ENCODE results near the gene IZUMO1. TPM values are rescaled to one million over a fixed set of nuclear protein-coding genes. Genes with fewer than 3 reads are reported as not detected.
A peak's percentile ranks its signal among the peaks of the same experiment; 100 is the strongest.

IZUMO1 gene
- total and polyA plus RNA-seq, 2 of the 13 experiments (the other 11 are each of a cell fraction or from before 2014, with no cell fraction given) = 0.07 to 0.22 TPM

DNA sequence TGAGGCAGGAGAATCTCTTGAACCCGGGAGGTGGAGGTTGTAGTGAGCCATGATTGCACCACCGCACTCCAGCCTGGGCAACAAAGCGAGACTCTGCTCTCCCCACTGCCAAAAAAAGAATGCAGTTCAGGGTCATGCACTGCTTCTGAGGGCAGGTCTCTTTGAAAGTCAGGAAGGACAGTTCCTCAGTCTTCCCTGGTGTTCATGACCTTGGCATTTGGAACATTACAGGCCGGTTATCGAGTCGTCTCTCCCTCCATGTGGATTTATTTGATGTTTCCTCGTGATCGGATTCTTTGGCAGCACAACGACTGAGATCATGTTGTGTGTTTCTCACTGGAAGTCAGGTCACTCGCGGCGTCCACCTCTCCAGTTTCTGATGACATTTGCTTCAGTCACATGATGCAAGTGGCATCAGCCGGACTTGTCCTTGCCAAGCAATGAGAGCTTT is 25.8 kb upstream of the IZUMO1 start (continued):
- TF ChIP-seq, protein P1, sequence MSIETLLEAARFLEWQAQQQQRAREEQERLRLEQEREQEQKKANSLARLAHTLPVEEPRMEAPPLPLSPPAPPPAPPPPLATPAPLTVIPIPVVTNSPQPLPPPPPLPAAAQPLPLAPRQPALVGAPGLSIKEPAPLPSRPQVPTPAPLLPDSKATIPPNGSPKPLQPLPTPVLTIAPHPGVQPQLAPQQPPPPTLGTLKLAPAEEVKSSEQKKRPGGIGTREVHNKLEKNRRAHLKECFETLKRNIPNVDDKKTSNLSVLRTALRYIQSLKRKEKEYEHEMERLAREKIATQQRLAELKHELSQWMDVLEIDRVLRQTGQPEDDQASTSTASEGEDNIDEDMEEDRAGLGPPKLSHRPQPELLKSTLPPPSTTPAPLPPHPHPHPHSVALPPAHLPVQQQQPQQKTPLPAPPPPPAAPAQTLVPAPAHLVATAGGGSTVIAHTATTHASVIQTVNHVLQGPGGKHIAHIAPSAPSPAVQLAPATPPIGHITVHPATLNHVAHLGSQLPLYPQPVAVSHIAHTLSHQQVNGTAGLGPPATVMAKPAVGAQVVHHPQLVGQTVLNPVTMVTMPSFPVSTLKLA (IDR thresholded peaks at IDR 0.05) = peak; percentile 65
- TF ChIP-seq, protein P2, sequence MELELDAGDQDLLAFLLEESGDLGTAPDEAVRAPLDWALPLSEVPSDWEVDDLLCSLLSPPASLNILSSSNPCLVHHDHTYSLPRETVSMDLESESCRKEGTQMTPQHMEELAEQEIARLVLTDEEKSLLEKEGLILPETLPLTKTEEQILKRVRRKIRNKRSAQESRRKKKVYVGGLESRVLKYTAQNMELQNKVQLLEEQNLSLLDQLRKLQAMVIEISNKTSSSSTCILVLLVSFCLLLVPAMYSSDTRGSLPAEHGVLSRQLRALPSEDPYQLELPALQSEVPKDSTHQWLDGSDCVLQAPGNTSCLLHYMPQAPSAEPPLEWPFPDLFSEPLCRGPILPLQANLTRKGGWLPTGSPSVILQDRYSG (CRISPR knock-in tag; IDR thresholded peaks at IDR 0.05) = no peak
- TF ChIP-seq ZNF558 (CRISPR knock-in tag; IDR thresholded peaks at IDR 0.05; ENCODE audit: borderline replicate concordance) (no peak), RERE (CRISPR knock-in tag; IDR thresholded peaks at IDR 0.05; ENCODE audit: low read depth) (no peak; the same call in 1 of the 2 replicates), ZNF460 (CRISPR knock-in tag; IDR thresholded peaks at IDR 0.05; ENCODE audit: borderline replicate concordance) (no peak), ZNF124 (CRISPR knock-in tag; IDR thresholded peaks at IDR 0.05) (no peak), SMARCE1 (IDR thresholded peaks at IDR 0.05; ENCODE audit: borderline replicate concordance) (no peak), ZNF574 (CRISPR knock-in tag; IDR thresholded peaks at IDR 0.05) (no peak), PREB (CRISPR knock-in tag; IDR thresholded peaks at IDR 0.05) (no peak), CAMTA2 (CRISPR knock-in tag; IDR thresholded peaks at IDR 0.05; ENCODE audit: borderline replicate concordance) (no peak), PTBP1 (IDR thresholded peaks at IDR 0.05; ENCODE audit: low read depth, low read length, poor library complexity, severe bottlenecking) (no peak), NAIF1 (CRISPR knock-in tag; IDR thresholded peaks at IDR 0.05; ENCODE audit: borderline replicate concordance) (peak; percentile 48; the same call in 1 of the 2 replicates)
- TF ChIP-seq, protein P3, sequence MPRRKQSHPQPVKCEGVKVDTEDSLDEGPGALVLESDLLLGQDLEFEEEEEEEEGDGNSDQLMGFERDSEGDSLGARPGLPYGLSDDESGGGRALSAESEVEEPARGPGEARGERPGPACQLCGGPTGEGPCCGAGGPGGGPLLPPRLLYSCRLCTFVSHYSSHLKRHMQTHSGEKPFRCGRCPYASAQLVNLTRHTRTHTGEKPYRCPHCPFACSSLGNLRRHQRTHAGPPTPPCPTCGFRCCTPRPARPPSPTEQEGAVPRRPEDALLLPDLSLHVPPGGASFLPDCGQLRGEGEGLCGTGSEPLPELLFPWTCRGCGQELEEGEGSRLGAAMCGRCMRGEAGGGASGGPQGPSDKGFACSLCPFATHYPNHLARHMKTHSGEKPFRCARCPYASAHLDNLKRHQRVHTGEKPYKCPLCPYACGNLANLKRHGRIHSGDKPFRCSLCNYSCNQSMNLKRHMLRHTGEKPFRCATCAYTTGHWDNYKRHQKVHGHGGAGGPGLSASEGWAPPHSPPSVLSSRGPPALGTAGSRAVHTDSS (CRISPR knock-in tag; conservative IDR thresholded peaks at IDR 0.05) = no peak
- TF ChIP-seq, protein P4, sequence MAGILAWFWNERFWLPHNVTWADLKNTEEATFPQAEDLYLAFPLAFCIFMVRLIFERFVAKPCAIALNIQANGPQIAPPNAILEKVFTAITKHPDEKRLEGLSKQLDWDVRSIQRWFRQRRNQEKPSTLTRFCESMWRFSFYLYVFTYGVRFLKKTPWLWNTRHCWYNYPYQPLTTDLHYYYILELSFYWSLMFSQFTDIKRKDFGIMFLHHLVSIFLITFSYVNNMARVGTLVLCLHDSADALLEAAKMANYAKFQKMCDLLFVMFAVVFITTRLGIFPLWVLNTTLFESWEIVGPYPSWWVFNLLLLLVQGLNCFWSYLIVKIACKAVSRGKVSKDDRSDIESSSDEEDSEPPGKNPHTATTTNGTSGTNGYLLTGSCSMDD (CRISPR knock-in tag; IDR thresholded peaks at IDR 0.05) = no peak

Measured in HepG2 (cell line).